ENCODE measurements around the gene TFDP2.
"Not testable (repeated sequence)": the region's sequence is repeated elsewhere in the genome, so short reads cannot be mapped to it uniquely, and the experiment has no call there.

TFDP2 gene

GRCh38 chr3:142124243-142124642, 25.1 kb downstream of the TFDP2 start:
- no peak for FAIRE-seq

GRCh38 chr3:142120707-142121106, 28.6 kb downstream of the TFDP2 start:
- no peak for FAIRE-seq

- FAIRE-seq = no peak
These were observed 30.4 kb downstream of the TFDP2 start for GRCh38 chr3:142118911-142119310.

GRCh38 chr3:142117056-142117851, 32.1 kb downstream of the TFDP2 start:
- no peak for FAIRE-seq

- FAIRE-seq = no peak
These were observed 33.3 kb downstream of the TFDP2 start for GRCh38 chr3:142115867-142116668.

- FAIRE-seq = no peak
These were observed 36.7 kb downstream of the TFDP2 start for GRCh38 chr3:142112601-142113000.

GRCh38 chr3:142106548-142106947, 42.8 kb downstream of the TFDP2 start:
- FAIRE-seq = no peak

GRCh38 chr3:142105991-142106390, 43.4 kb downstream of the TFDP2 start:
- no peak for FAIRE-seq

GRCh38 chr3:142104763-142105162, 44.6 kb downstream of the TFDP2 start:
- no peak for FAIRE-seq

GRCh38 chr3:142098964-142099363, 50.4 kb downstream of the TFDP2 start:
- no peak for FAIRE-seq

GRCh38 chr3:142097099-142097843, 52.1 kb downstream of the TFDP2 start:
- FAIRE-seq = no peak

- FAIRE-seq = no peak
These were observed 53.5 kb downstream of the TFDP2 start for GRCh38 chr3:142095841-142096240.

- not testable (repeated sequence) for FAIRE-seq
These were observed 60.4 kb downstream of the TFDP2 start for GRCh38 chr3:142088925-142089324.

GRCh38 chr3:142088522-142088921, 60.8 kb downstream of the TFDP2 start:
- FAIRE-seq = no peak

GRCh38 chr3:142087676-142088075, 61.7 kb downstream of the TFDP2 start:
- no peak for FAIRE-seq

GRCh38 chr3:142086581-142087090, 62.7 kb downstream of the TFDP2 start:
- no peak for FAIRE-seq

GRCh38 chr3:142081178-142081577, 68.2 kb downstream of the TFDP2 start:
- no peak for FAIRE-seq

- no peak for FAIRE-seq
These were observed 71.4 kb downstream of the TFDP2 start for GRCh38 chr3:142077859-142078500.

GRCh38 chr3:142077155-142077858, 72.0 kb downstream of the TFDP2 start:
- FAIRE-seq = no peak

GRCh38 chr3:142075656-142076055, 73.7 kb downstream of the TFDP2 start:
- not testable (repeated sequence) for FAIRE-seq

GRCh38 chr3:142072816-142073215, 76.5 kb downstream of the TFDP2 start:
- no peak for FAIRE-seq

GRCh38 chr3:142065932-142066331, 83.4 kb downstream of the TFDP2 start:
- no peak for FAIRE-seq
